Cardiac fibroblast (primary cell): ENCODE data around the gene TMEM167A.

Experiments
- DNase-seq, 2 donors: peaks; one replicate each; pipeline versions ENCODE4 v3.0.0 to v3.0.0-alpha.2; 2010; ENCODE audit warnings: low read depth in 2 of 2
- H3K4me3 ChIP-seq, 2 donors: replicated peaks in 1 of 2; 1 replicate in 1 of 2; 2 replicates in 1 of 2; pipeline ENCODE4 v1.5.1; 2011; ENCODE audit warnings: low read depth in 2 of 2, low read length in 2 of 2, mild to moderate bottlenecking in 2 of 2, moderate library complexity in 1 of 2
- CTCF ChIP-seq: IDR thresholded peaks from one replicate; pipeline ENCODE4 v1.5.1; 2011; ENCODE audit warnings: low read depth, mild to moderate bottlenecking, low read length, inconsistent platforms

Gene TMEM167A

GRCh38 chr5:83115816-83116215, 38.6 kb upstream of the TMEM167A start:
- no peak for DNase-seq
- H3K4me3 ChIP-seq, result no peak overlapping the region
- TF ChIP-seq CTCF, result no peak

- no peak for DNase-seq
These were observed 32.2 kb upstream of the TMEM167A start for GRCh38 chr5:83109380-83109779.

GRCh38 chr5:83107692-83108420, 30.7 kb upstream of the TMEM167A start:
- no peak for TF ChIP-seq CTCF
- H3K4me3 ChIP-seq, result no peak overlapping the region
- no peak for DNase-seq

More at GRCh38 chr5:83109380-83109779, 32.2 kb upstream of the TMEM167A start:
- H3K4me3 ChIP-seq, result no peak overlapping the region
- TF ChIP-seq CTCF, result no peak

GRCh38 chr5:83104021-83104420, 26.8 kb upstream of the TMEM167A start:
- no peak for TF ChIP-seq CTCF
- H3K4me3 ChIP-seq, result no peak overlapping the region
- DNase-seq, result peak in 1 of 2 donors; percentile 36

GRCh38 chr5:83102364-83102980, 25.3 kb upstream of the TMEM167A start:
- H3K4me3 ChIP-seq, result no peak overlapping the region
- TF ChIP-seq CTCF, result no peak
- peak in 1 of 2 donors; percentile 38 for DNase-seq

GRCh38 chr5:83101514-83101913, 24.3 kb upstream of the TMEM167A start:
- no peak for TF ChIP-seq CTCF
- H3K4me3 ChIP-seq, result no peak overlapping the region
- no peak for DNase-seq
